ENCODE measurements around the gene OR2A25.
"Not testable (repeated sequence)": the region's sequence is repeated elsewhere in the genome, so short reads cannot be mapped to it uniquely, and the experiment has no call there.

The OR2A25 gene

GRCh38 chr7:144036302-144036885, 33.2 kb upstream of the OR2A25 start:
- TF ChIP-seq CTCF (IDR thresholded peaks at IDR 0.05; ENCODE audit: low read length, missing control alignments): no peak
- peak; percentile 61 for DNase-seq (ENCODE audit: low read depth)
- H3K4me3 ChIP-seq (replicated peaks; ENCODE audit: low read depth, low read length): no peak overlapping the region

- H3K4me3 ChIP-seq (replicated peaks; ENCODE audit: low read depth, low read length): no peak overlapping the region
- DNase-seq (ENCODE audit: low read depth): no peak
- no peak for TF ChIP-seq CTCF (IDR thresholded peaks at IDR 0.05; ENCODE audit: low read length, missing control alignments)
Measured at GRCh38 chr7:144037414-144038035, 32.1 kb upstream of the OR2A25 start.

DNA sequence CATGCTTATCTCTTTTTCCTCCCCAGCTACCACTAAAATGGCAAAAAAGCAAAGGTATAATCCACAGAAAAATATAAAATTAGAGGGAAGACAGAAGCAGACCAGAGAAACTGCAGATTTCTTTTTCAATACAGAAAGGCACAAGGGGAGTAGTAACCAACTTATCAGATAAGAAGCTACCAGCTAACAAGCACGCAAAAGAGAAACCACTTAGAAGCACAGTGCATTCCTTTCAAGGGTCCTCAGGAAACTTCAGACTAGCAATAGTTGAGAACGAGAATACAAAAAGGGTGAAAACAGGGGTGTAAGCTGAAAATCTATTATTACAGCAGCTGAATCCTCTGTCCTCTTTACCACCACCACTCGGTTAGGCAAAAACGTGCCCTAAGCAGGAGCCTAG, 30.7 kb upstream of the OR2A25 start:
- H3K4me3 ChIP-seq (replicated peaks; ENCODE audit: low read depth, low read length): no peak overlapping the region
- no peak for DNase-seq (ENCODE audit: low read depth)
- no peak for TF ChIP-seq CTCF (IDR thresholded peaks at IDR 0.05; ENCODE audit: low read length, missing control alignments)

GRCh38 chr7:144048648-144049047, 21.0 kb upstream of the OR2A25 start, which contains the start of gene OR2A5:
Gene OR2A5, plus strand, starts transcription at chr7:144048948. Its CDS starts 1,454 bp downstream, at chr7:144050402.
- no peak within 1 kb of the TSS for H3K4me3 ChIP-seq (replicated peaks; ENCODE audit: low read depth, low read length)
- no peak for TF ChIP-seq CTCF (IDR thresholded peaks at IDR 0.05; ENCODE audit: low read length, missing control alignments)
- no peak for DNase-seq (ENCODE audit: low read depth)

GRCh38 chr7:144049491-144049890, 20.1 kb upstream of the OR2A25 start:
- TF ChIP-seq CTCF (IDR thresholded peaks at IDR 0.05; ENCODE audit: low read length, missing control alignments): no peak
- DNase-seq (ENCODE audit: low read depth): no peak
- no peak overlapping the region for H3K4me3 ChIP-seq (replicated peaks; ENCODE audit: low read depth, low read length)

DNA sequence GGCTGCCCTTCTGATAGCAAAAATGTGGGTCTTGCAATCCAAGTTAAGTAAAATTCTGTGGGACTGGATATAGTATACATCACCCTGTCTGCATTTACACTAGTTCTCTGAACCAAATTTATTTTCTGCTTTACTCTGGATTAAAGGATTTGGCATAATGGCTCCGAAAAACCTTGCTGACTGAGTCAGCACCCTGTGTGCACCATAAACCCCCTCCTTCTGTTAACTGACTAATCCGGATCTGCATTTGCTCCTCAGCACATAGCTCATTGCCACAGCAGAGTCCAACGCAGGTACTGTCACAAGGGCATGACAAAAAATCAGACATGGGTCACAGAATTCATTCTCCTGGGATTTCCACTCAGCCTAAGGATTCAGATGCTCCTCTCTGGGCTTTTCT, 19.5 kb upstream of the OR2A25 start:
- no peak for TF ChIP-seq CTCF (IDR thresholded peaks at IDR 0.05; ENCODE audit: low read length, missing control alignments)
- H3K4me3 ChIP-seq (replicated peaks; ENCODE audit: low read depth, low read length): no peak overlapping the region
- no peak for DNase-seq (ENCODE audit: low read depth)

DNA sequence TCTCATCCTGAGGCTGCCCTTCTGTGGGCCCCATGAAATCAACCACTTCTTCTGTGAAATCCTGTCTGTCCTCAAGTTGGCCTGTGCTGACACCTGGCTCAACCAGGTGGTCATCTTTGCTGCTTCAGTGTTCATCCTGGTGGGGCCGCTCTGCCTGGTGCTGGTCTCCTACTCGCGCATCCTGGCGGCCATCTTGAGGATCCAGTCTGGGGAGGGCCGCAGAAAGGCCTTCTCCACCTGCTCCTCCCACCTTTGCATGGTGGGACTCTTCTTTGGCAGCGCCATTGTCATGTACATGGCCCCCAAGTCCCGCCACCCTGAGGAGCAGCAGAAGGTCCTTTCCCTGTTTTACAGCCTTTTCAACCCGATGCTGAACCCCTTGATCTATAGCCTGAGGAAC, 18.7 kb upstream of the OR2A25 start:
- H3K4me3 ChIP-seq (replicated peaks; ENCODE audit: low read depth, low read length); DNase-seq (ENCODE audit: low read depth): not testable (repeated sequence)

All from fibroblast of pulmonary artery (primary cell).